ENCODE data around the gene DCDC2C. TPM values are rescaled to one million over a fixed set of nuclear protein-coding genes. Genes with fewer than 3 reads are reported as not detected.

The DCDC2C gene
- total RNA-seq, 1 experiment from 2014 or later, result 0.43 TPM

DNA sequence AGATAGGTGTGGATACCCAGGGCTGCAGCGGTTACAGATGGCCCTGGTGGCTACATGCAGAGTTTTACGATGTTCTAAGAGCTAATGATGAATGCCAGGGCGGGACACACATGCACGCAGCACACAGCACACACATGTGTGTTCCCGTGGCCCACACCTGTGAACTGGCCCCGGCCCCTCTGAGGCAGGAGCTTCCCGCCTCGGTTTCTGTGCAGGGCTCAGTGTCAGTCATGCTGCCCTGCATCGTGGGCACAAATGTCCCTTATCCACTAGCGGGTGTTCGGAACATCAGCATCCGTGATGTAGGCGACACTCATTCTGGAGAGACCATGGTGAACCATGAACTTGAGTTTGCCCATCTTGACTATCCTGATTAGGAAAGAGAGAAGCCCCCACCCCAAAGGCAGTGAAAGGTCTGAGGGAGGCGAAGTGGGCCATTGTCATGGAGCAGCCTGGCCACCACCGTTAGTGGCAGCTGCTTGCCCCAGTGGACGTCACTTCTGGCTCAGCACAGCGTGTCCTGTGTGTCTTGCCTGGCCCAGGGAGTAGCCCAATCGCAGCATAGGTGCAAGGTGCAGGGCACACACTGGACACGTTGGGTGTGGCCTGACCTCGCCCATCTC lies 43.8 kb downstream of the DCDC2C start:
- no peak overlapping the region for H3K4me3 ChIP-seq (ENCODE audit: low read depth, low read length, poor library complexity, severe bottlenecking)
- H3K27me3 ChIP-seq (replicated peaks; ENCODE audit: insufficient read depth, low read depth, low read length, poor library complexity), result no peaks in the 10 kb centered on the region
- ChIA-PET POLR2A (ENCODE audit: low non-redundant PET) (no interaction called here), CTCF (no interaction called here)
- no peak for TF ChIP-seq EZH2 (IDR thresholded peaks at IDR 0.05; ENCODE audit: borderline replicate concordance, low read depth, low read length, poor library complexity, severe bottlenecking)
- TF ChIP-seq, protein P1, sequence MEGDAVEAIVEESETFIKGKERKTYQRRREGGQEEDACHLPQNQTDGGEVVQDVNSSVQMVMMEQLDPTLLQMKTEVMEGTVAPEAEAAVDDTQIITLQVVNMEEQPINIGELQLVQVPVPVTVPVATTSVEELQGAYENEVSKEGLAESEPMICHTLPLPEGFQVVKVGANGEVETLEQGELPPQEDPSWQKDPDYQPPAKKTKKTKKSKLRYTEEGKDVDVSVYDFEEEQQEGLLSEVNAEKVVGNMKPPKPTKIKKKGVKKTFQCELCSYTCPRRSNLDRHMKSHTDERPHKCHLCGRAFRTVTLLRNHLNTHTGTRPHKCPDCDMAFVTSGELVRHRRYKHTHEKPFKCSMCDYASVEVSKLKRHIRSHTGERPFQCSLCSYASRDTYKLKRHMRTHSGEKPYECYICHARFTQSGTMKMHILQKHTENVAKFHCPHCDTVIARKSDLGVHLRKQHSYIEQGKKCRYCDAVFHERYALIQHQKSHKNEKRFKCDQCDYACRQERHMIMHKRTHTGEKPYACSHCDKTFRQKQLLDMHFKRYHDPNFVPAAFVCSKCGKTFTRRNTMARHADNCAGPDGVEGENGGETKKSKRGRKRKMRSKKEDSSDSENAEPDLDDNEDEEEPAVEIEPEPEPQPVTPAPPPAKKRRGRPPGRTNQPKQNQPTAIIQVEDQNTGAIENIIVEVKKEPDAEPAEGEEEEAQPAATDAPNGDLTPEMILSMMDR (conservative IDR thresholded peaks at IDR 0.05; ENCODE audit: low read depth, low read length), result no peak
- H3K27ac ChIP-seq (ENCODE audit: low read depth, low read length, poor library complexity, severe bottlenecking), result no peak overlapping the region
- no peaks in the 10 kb centered on the region for H3K9me3 ChIP-seq (ENCODE audit: low read depth, low read length, poor library complexity, severe bottlenecking)
- no peaks in the 10 kb centered on the region for H3K4me1 ChIP-seq (ENCODE audit: insufficient read depth, low read length, poor library complexity, severe bottlenecking)
- intact Hi-C loops (cut with micrococcal nuclease; ENCODE audit: unreplicated experiment), result no loop called here
- no TSS peak for BruUV-seq (replicated peaks)
- DNase-seq (ENCODE audit: low spot score), result no peak
- H3K36me3 ChIP-seq (ENCODE audit: insufficient read depth, low read length, poor library complexity, severe bottlenecking), result no peaks in the 10 kb centered on the region

DNA sequence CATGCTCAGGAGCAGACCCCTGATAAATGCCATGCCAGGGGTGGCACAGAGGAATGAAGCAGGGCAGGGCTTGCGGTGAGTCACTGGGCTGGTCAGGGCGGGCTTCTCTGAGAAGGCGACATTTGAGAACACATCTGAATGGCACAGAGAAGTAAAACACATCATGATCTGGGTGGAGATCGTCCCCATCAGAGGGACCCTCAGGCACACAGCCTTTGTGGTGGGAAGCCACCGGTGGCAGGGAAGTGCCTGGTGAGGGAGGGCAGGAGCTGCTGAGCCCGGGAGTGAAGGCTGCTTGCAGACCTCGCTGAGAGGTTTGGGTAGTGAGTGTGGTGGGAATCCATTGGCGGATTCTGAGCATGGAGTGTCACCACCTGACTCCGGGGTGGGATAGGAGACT lies 44.5 kb downstream of the DCDC2C start:
- ChIA-PET POLR2A (ENCODE audit: low non-redundant PET) (no interaction called here), CTCF (no interaction called here)
- Histone ChIP-seq H3K9me3 (ENCODE audit: low read depth, low read length, poor library complexity, severe bottlenecking) (no peaks in the 10 kb centered on the region), H3K27me3 (replicated peaks; ENCODE audit: insufficient read depth, low read depth, low read length, poor library complexity) (no peaks in the 10 kb centered on the region), H3K27ac (ENCODE audit: low read depth, low read length, poor library complexity, severe bottlenecking) (no peak overlapping the region), H3K36me3 (ENCODE audit: insufficient read depth, low read length, poor library complexity, severe bottlenecking) (no peaks in the 10 kb centered on the region), H3K4me1 (ENCODE audit: insufficient read depth, low read length, poor library complexity, severe bottlenecking) (no peaks in the 10 kb centered on the region), H3K4me3 (ENCODE audit: low read depth, low read length, poor library complexity, severe bottlenecking) (no peak overlapping the region)
- TF ChIP-seq, protein P1 (conservative IDR thresholded peaks at IDR 0.05; ENCODE audit: low read depth, low read length), result no peak
- no peak for TF ChIP-seq EZH2 (IDR thresholded peaks at IDR 0.05; ENCODE audit: borderline replicate concordance, low read depth, low read length, poor library complexity, severe bottlenecking)
- no TSS peak for BruUV-seq (replicated peaks)
- intact Hi-C loops (cut with micrococcal nuclease; ENCODE audit: unreplicated experiment), result no loop called here
- DNase-seq (ENCODE audit: low spot score), result no peak

DNA sequence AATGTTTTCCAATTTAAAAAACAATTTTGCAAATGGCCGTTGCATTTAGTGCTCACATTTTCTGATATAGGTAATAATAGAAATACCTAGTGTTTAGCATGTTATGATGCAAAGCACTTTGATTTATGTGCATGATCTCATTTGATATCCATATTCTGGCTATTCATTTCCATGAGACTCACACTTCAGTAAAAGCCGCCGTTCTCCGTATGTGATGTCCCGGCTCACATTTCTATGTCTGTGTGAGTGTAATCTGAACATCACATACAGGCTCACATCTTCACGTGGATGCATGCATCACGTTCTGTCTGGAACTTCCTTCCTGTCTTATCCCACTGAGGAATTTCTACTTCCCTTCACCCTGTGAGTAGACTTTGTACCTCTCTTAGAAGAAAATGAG lies 45.8 kb downstream of the DCDC2C start:
- CTCF ChIA-PET, result interaction anchor here (1.0 kb wide), 1 partner anchor 11 kb away, joined by 3 read pairs; no protein-coding TSS in a partner anchor
- no peak overlapping the region for H3K4me3 ChIP-seq (ENCODE audit: low read depth, low read length, poor library complexity, severe bottlenecking)
- DNase-seq (ENCODE audit: low spot score), result no peak
- H3K27ac ChIP-seq (ENCODE audit: low read depth, low read length, poor library complexity, severe bottlenecking), result no peak overlapping the region
- intact Hi-C loops (cut with micrococcal nuclease; ENCODE audit: unreplicated experiment), result no loop called here
- no peaks in the 10 kb centered on the region for H3K4me1 ChIP-seq (ENCODE audit: insufficient read depth, low read length, poor library complexity, severe bottlenecking)
- H3K36me3 ChIP-seq (ENCODE audit: insufficient read depth, low read length, poor library complexity, severe bottlenecking), result no peaks in the 10 kb centered on the region
- TF ChIP-seq, protein P1 (conservative IDR thresholded peaks at IDR 0.05; ENCODE audit: low read depth, low read length), result no peak
- TF ChIP-seq EZH2 (IDR thresholded peaks at IDR 0.05; ENCODE audit: borderline replicate concordance, low read depth, low read length, poor library complexity, severe bottlenecking), result no peak
- H3K27me3 ChIP-seq (replicated peaks; ENCODE audit: insufficient read depth, low read depth, low read length, poor library complexity), result no peaks in the 10 kb centered on the region
- H3K9me3 ChIP-seq (ENCODE audit: low read depth, low read length, poor library complexity, severe bottlenecking), result no peaks in the 10 kb centered on the region
- POLR2A ChIA-PET (ENCODE audit: low non-redundant PET), result no interaction called here
- BruUV-seq (replicated peaks), result no TSS peak

All from A673 (cell line).